Neuronal stem cell (in vitro differentiated cells): ENCODE measurements around the gene FREY1.
A peak's percentile ranks its signal among the peaks of the same experiment; 100 is the strongest.

ENCODE experiments used
- DNase-seq: peaks from one replicate; pipeline ENCODE4 v3.0.0-alpha.2; 2013; ENCODE audit warnings: low spot score
- H2AFZ ChIP-seq: one replicate; pipeline ENCODE4 v1.6.1; 2013; ENCODE audit warnings: mild to moderate bottlenecking, low read length, inconsistent platforms
- H2AK5ac ChIP-seq: 2 replicates; pipeline ENCODE4 v1.6.1; 2013; ENCODE audit warnings: low read depth, mild to moderate bottlenecking, inconsistent platforms, low read length, moderate library complexity, mixed read lengths
- H2BK120ac ChIP-seq: 2 replicates; pipeline ENCODE4 v1.6.1; 2013; ENCODE audit warnings: low read depth, mild to moderate bottlenecking, inconsistent platforms, low read length, moderate library complexity, mixed read lengths
- H2BK12ac ChIP-seq: one replicate; pipeline ENCODE4 v1.6.1; 2013; ENCODE audit warnings: low read length, inconsistent platforms
- H2BK15ac ChIP-seq: 2 replicates; pipeline ENCODE4 v1.6.1; 2013; ENCODE audit warnings: mild to moderate bottlenecking, low read length, inconsistent platforms, mixed read lengths
- H2BK5ac ChIP-seq: one replicate; pipeline ENCODE4 v1.6.1; 2013; ENCODE audit warnings: inconsistent platforms, mild to moderate bottlenecking, low read length, moderate library complexity
- H3K14ac ChIP-seq: one replicate; pipeline ENCODE4 v1.6.1; 2013; ENCODE audit warnings: low read length, inconsistent platforms
- H3K18ac ChIP-seq: 2 replicates; pipeline ENCODE4 v1.6.1; 2013; ENCODE audit warnings: low read length, inconsistent platforms
- H3K23ac ChIP-seq: 2 replicates; pipeline ENCODE4 v1.6.1; 2013; ENCODE audit warnings: low read depth, mild to moderate bottlenecking, mixed read lengths, low read length, inconsistent platforms; ENCODE audit not compliant: poor library complexity
- H3K27ac ChIP-seq: replicated peaks from 3 replicates; pipeline ENCODE4 v1.5.1; 2013; ENCODE audit warnings: low read length, inconsistent platforms
- H3K27me3 ChIP-seq, 3 experiments: 2 replicates each; pipeline ENCODE4 v1.6.1; 2013; ENCODE audit warnings: low read length in 3 of 3, mild to moderate bottlenecking in 2 of 3, inconsistent platforms in 1 of 3, low read depth in 1 of 3, mixed read lengths in 1 of 3, moderate library complexity in 1 of 3; ENCODE audit not compliant: control insufficient read depth in 3 of 3, insufficient read depth in 3 of 3
- H3K36me3 ChIP-seq, 2 donors: replicated peaks in 1 of 2; 2 replicates each; pipeline ENCODE4 v1.6.1; 2013; ENCODE audit warnings: low read length in 2 of 2; ENCODE audit not compliant: control insufficient read depth in 2 of 2, insufficient read depth in 2 of 2
- H3K4ac ChIP-seq: 2 replicates; pipeline ENCODE4 v1.6.1; 2013; ENCODE audit warnings: inconsistent platforms, mild to moderate bottlenecking, low read length, moderate library complexity
- H3K4me1 ChIP-seq, 2 donors: 1 replicate in 1 of 2; 2 replicates in 1 of 2; pipeline ENCODE4 v1.6.1; 2013; ENCODE audit warnings: low read length in 2 of 2, low read depth in 1 of 2; ENCODE audit not compliant: control insufficient read depth in 2 of 2, insufficient read depth in 1 of 2
- H3K4me2 ChIP-seq: one replicate; pipeline ENCODE4 v1.6.1; 2013; ENCODE audit warnings: mild to moderate bottlenecking, low read length, inconsistent platforms; ENCODE audit not compliant: insufficient read depth, poor library complexity, severe bottlenecking
- H3K4me3 ChIP-seq, 2 donors: 2 replicates each; pipeline ENCODE4 v1.5.1; 2013; ENCODE audit warnings: low read length in 2 of 2, mild to moderate bottlenecking in 2 of 2, inconsistent platforms in 1 of 2, moderate library complexity in 1 of 2
- H3K79me1 ChIP-seq: one replicate; pipeline ENCODE4 v1.6.1; 2013; ENCODE audit warnings: low read depth, mild to moderate bottlenecking, inconsistent platforms, low read length, moderate library complexity
- H3K9ac ChIP-seq: one replicate; pipeline ENCODE4 v1.6.1; 2013; ENCODE audit warnings: mild to moderate bottlenecking, low read depth, low read length, inconsistent platforms; ENCODE audit not compliant: poor library complexity
- H3K9me3 ChIP-seq, 2 donors: replicated peaks in 1 of 2; 2 replicates each; pipeline versions ENCODE3 to v1.6.1; 2013; ENCODE audit warnings: low read length in 2 of 2, mild to moderate bottlenecking in 2 of 2, inconsistent platforms in 1 of 2, low read depth in 1 of 2, mixed read lengths in 1 of 2, moderate library complexity in 1 of 2; ENCODE audit not compliant: control insufficient read depth in 2 of 2, insufficient read depth in 1 of 2
- H4K8ac ChIP-seq: one replicate; pipeline ENCODE4 v1.6.1; 2013; ENCODE audit warnings: low read depth, mild to moderate bottlenecking, inconsistent platforms, low read length, moderate library complexity
- H4K91ac ChIP-seq: one replicate; pipeline ENCODE4 v1.6.1; 2013; ENCODE audit warnings: low read length, low read depth, mild to moderate bottlenecking, inconsistent platforms; ENCODE audit not compliant: poor library complexity
- WGBS, 2 donors: extraction: QIAGEN DNeasy Blood & Tissue Kit; methylation state at CpG; one replicate each; pipeline ENCODE4 v1.1.7; 2013; ENCODE audit warnings: missing lambda C conversion rate in 2 of 2, mixed read lengths in 1 of 2; ENCODE audit not compliant: insufficient read length in 2 of 2, insufficient replicate concordance in 1 of 2; ENCODE audit errors: extremely low coverage in 2 of 2; 5-methylcytosine and 5-hydroxymethylcytosine counted together

The FREY1 gene

GRCh38 chr11:45889555-45889954 is 17.5 kb downstream of the FREY1 start:
- DNase-seq: no peak
- no peak overlapping the region for H4K8ac ChIP-seq
- no peak overlapping the region for H2BK15ac ChIP-seq
- H3K4me2 ChIP-seq: no peak overlapping the region
- no peak overlapping the region for H2AFZ ChIP-seq
- no CpG with 5 or more reads among the region's 8 CpGs for WGBS, 2 donors
- no peak overlapping the region for H2AK5ac ChIP-seq
- H3K9me3 ChIP-seq: no peaks in the 10 kb centered on the region
- no peaks in the 10 kb centered on the region for H3K79me1 ChIP-seq
- no peak overlapping the region for H2BK12ac ChIP-seq
- no peak overlapping the region for H3K23ac ChIP-seq
- H3K4me3 ChIP-seq: no peak overlapping the region
- no peak overlapping the region for H2BK120ac ChIP-seq
- H3K27me3 ChIP-seq: peaks cover 0 to 62% (median 15%) of the 10 kb centered on the region in 3 experiments
- no peak overlapping the region for H4K91ac ChIP-seq
- no peak overlapping the region for H3K9ac ChIP-seq
- no peak overlapping the region for H3K14ac ChIP-seq
- H3K18ac ChIP-seq: no peak overlapping the region
- H2BK5ac ChIP-seq: no peak overlapping the region
- H3K4me1 ChIP-seq: peaks cover 9 to 10% of the 10 kb centered on the region in 2 donors
- H3K36me3 ChIP-seq: no peaks in the 10 kb centered on the region
- no peak overlapping the region for H3K4ac ChIP-seq
- H3K27ac ChIP-seq: no peak overlapping the region

- peaks cover 0 to 43% (median 15%) of the 10 kb centered on the region in 3 experiments for H3K27me3 ChIP-seq
- H2AK5ac ChIP-seq: peak overlapping the region; percentile 24
- H3K9ac ChIP-seq: no peak overlapping the region
- no peaks in the 10 kb centered on the region for H3K79me1 ChIP-seq
- no peak overlapping the region for H3K27ac ChIP-seq
- no peak overlapping the region for H3K23ac ChIP-seq
- WGBS, 2 donors: no CpG with 5 or more reads among the region's 10 CpGs
- no peak overlapping the region for H3K4me2 ChIP-seq
- no peak overlapping the region for H2BK120ac ChIP-seq
- no peaks in the 10 kb centered on the region for H3K9me3 ChIP-seq
- no peak for DNase-seq
- H2BK15ac ChIP-seq: no peak overlapping the region
- peak overlapping the region in 1 of 2 donors; percentile 51 for H3K4me3 ChIP-seq
- H3K18ac ChIP-seq: no peak overlapping the region
- no peak overlapping the region for H2BK5ac ChIP-seq
- peaks cover 7% of the 10 kb centered on the region in 2 donors for H3K4me1 ChIP-seq
- H2AFZ ChIP-seq: no peak overlapping the region
- no peak overlapping the region for H3K4ac ChIP-seq
- H4K8ac ChIP-seq: no peak overlapping the region
- H3K14ac ChIP-seq: peak overlapping the region; percentile 25
- H2BK12ac ChIP-seq: no peak overlapping the region
- no peak overlapping the region for H4K91ac ChIP-seq
- H3K36me3 ChIP-seq: no peaks in the 10 kb centered on the region
These were observed 19.5 kb downstream of the FREY1 start for GRCh38 chr11:45887587-45887986.

DNA sequence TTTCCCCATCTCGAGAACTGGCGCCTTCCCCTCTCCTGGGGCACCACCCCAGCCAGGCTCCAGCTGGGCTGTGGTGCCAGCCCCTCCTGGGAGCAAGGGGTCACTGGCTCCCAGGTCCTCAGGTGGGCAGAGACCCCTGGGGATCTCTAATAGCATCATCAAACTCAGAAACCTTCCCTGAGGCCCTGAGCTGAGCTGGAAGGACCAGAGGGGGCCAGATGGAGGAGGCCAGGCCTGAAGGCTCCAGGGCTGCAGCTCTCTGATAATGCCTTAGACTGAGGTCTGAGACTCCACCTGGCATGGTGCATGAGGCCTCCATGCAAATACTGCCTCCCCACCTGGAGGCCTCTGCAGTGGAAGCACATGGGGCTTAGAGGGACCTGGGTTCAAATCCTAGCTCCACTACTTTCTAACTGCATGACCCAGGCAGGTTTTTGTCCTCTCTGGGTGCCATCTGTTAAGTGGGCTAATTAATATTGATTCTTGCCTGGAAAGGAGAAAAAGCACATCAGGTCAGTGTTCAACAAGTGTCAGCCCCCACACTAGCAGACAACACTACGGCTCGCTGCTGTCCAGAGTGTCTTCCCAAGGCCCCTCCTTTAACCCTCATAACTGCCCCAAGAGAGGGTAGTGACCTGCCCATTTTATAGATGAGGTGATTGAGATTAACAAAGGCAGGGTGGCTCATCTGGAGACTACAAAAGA is 20.1 kb downstream of the FREY1 start:
- no peak overlapping the region for H3K23ac ChIP-seq
- no peak overlapping the region for H2BK12ac ChIP-seq
- peak overlapping the region; percentile 24 for H2AK5ac ChIP-seq
- H3K4me3 ChIP-seq: peak overlapping the region in 1 of 2 donors; percentile 57
- H3K4me1 ChIP-seq: peaks cover 7% of the 10 kb centered on the region in 2 donors
- no peak overlapping the region for H4K8ac ChIP-seq
- H3K18ac ChIP-seq: no peak overlapping the region
- no peak overlapping the region for H3K9ac ChIP-seq
- no peak overlapping the region for H3K4me2 ChIP-seq
- DNase-seq: no peak
- H3K27me3 ChIP-seq: peaks cover 0 to 40% (median 15%) of the 10 kb centered on the region in 3 experiments
- no peaks in the 10 kb centered on the region for H3K79me1 ChIP-seq
- H2BK15ac ChIP-seq: no peak overlapping the region
- H2BK5ac ChIP-seq: no peak overlapping the region
- H3K4ac ChIP-seq: no peak overlapping the region
- no peak overlapping the region for H3K14ac ChIP-seq
- no peak overlapping the region for H3K27ac ChIP-seq
- H3K9me3 ChIP-seq: no peaks in the 10 kb centered on the region
- peaks cover 2% of the 10 kb centered on the region in 2 donors for H3K36me3 ChIP-seq
- no CpG with 5 or more reads among the region's 4 CpGs for WGBS, 2 donors
- H4K91ac ChIP-seq: no peak overlapping the region
- no peak overlapping the region for H2AFZ ChIP-seq
- H2BK120ac ChIP-seq: no peak overlapping the region

DNA sequence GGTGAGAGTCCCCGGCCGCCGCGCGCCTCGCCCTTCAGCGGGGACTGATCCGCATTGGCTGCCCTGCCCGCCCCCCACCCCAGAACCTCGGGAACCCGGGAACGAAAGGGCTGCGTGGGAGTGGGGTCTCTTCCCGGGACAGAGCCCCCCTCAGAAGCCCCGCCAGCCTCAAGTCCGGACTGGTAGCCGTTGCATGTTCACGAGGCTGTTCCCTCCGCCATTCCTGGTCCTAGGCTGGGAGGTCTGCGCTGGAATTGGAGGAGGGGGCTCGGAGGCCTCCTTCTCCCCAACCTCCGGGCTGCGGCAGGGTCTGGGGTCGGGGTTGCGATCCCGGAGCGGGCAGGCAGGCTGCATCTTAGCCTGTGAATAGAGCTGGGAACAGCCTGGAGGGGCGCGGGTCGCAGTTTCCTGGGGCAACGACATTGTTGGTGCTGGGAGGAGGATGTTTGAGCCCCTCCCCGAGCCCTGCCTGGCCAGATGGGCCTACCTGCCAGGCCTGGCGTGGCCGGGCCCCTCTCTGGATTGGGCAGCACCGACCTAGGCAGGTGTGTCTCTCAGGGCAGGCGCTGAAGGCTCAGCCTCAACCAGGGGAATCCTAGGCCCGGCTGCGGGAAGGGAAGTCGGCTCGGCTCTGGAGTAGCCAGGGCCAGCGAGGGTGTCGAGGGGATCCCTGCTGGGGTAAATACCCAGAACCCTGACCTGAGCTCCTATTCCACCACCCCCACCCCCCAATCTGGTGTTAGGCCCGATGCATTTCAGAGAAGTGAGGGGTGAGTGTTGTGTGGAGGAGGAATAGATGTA is 20.9 kb downstream of the FREY1 start:
- no peaks in the 10 kb centered on the region for H3K9me3 ChIP-seq
- H3K4me3 ChIP-seq: peak overlapping the region; percentile 57 to 79
- no peak overlapping the region for H3K27ac ChIP-seq
- H3K4me2 ChIP-seq: peak overlapping the region; percentile 88
- H4K8ac ChIP-seq: no peak overlapping the region
- H2AFZ ChIP-seq: peak overlapping the region; percentile 93
- H2AK5ac ChIP-seq: peak overlapping the region; percentile 40
- H4K91ac ChIP-seq: no peak overlapping the region
- no peak overlapping the region for H2BK12ac ChIP-seq
- H2BK15ac ChIP-seq: no peak overlapping the region
- WGBS, 2 donors: no CpG with 5 or more reads among the region's 43 CpGs
- H3K14ac ChIP-seq: no peak overlapping the region
- no peak overlapping the region for H2BK120ac ChIP-seq
- H3K36me3 ChIP-seq: peaks cover 2 to 10% of the 10 kb centered on the region in 2 donors
- peaks cover 7% of the 10 kb centered on the region in 2 donors for H3K4me1 ChIP-seq
- H2BK5ac ChIP-seq: no peak overlapping the region
- H3K9ac ChIP-seq: peak overlapping the region; percentile 61
- no peaks in the 10 kb centered on the region for H3K79me1 ChIP-seq
- no peak overlapping the region for H3K4ac ChIP-seq
- peak overlapping the region; percentile 78 for H3K18ac ChIP-seq
- DNase-seq: no peak
- H3K27me3 ChIP-seq: peaks cover 0 to 40% (median 15%) of the 10 kb centered on the region in 3 experiments
- H3K23ac ChIP-seq: peak overlapping the region; percentile 51
